GM23338 (cell line): ENCODE measurements around the gene RGS6. TPM values are rescaled to one million over a fixed set of nuclear protein-coding genes. Genes with fewer than 3 reads are reported as not detected.

Experiments
- ATAC-seq: fragments of 200-7000 bp; cut with Tn5 transposase; 3 replicates; pipeline ENCODE4 v1.9.1; 2020
- DNase-seq: peaks from one replicate; pipeline ENCODE4 v3.0.0-alpha.2; 2015; ENCODE audit warnings: low spot score
- H2AFZ ChIP-seq: fragments of 200-600 bp; sonication (generic); 2 replicates; pipeline ENCODE4 v1.8.0; 2016; ENCODE audit warnings: antibody characterized with exemption, mild to moderate bottlenecking, moderate library complexity
- H3F3A ChIP-seq: fragments of 200-600 bp; sonication (generic); replicated peaks from 2 replicates; pipeline ENCODE4 v1.8.0; 2017; ENCODE audit warnings: antibody characterized with exemption, mixed run types, low read depth
- H3K27ac ChIP-seq: fragments of 200-600 bp; sonication (generic); 2 replicates; pipeline ENCODE4 v1.6.1; 2016; ENCODE audit warnings: low read depth
- H3K27me3 ChIP-seq: fragments of 200-600 bp; sonication (generic); 2 replicates; pipeline ENCODE4 v1.8.0; 2016; ENCODE audit warnings: mild to moderate bottlenecking, mixed run types, moderate library complexity; ENCODE audit not compliant: insufficient read depth
- H3K36me3 ChIP-seq: fragments of 200-600 bp; sonication (generic); 2 replicates; pipeline ENCODE4 v1.8.0; 2016; ENCODE audit warnings: mild to moderate bottlenecking; ENCODE audit not compliant: insufficient read depth
- H3K4me1 ChIP-seq: fragments of 200-600 bp; sonication (generic); 2 replicates; pipeline ENCODE4 v1.8.0; 2016; ENCODE audit warnings: mild to moderate bottlenecking, moderate library complexity; ENCODE audit not compliant: insufficient read depth
- H3K4me2 ChIP-seq: fragments of 200-600 bp; sonication (generic); 2 replicates; pipeline ENCODE4 v1.7.1; 2017; ENCODE audit warnings: mixed run types
- H3K4me3 ChIP-seq: fragments of 200-600 bp; sonication (generic); 2 replicates; pipeline ENCODE4 v1.6.1; 2016; ENCODE audit warnings: mixed run types
- H3K79me2 ChIP-seq: fragments of 200-600 bp; sonication (generic); replicated peaks from 2 replicates; pipeline ENCODE4 v1.8.0; 2017; ENCODE audit warnings: mild to moderate bottlenecking; ENCODE audit not compliant: insufficient read depth
- H3K9me2 ChIP-seq: fragments of 200-600 bp; sonication (generic); 2 replicates; pipeline ENCODE4 v1.8.0; 2017; ENCODE audit not compliant: insufficient read depth
- H4K20me1 ChIP-seq: fragments of 200-600 bp; sonication (generic); replicated peaks from 2 replicates; pipeline ENCODE4 v1.8.0; 2017; ENCODE audit warnings: mild to moderate bottlenecking; ENCODE audit not compliant: insufficient read depth
- H3K27ac Mint-ChIP-seq: 2 replicates; pipeline ENCODE4 v1.8.0; 2020; ENCODE audit warnings: inconsistent platforms, mild to moderate bottlenecking, moderate library complexity, mixed read lengths
- H3K27me3 Mint-ChIP-seq: 3 replicates; pipeline ENCODE4 v1.8.0; 2022; ENCODE audit warnings: low read depth, mild to moderate bottlenecking, moderate library complexity, mixed read lengths, inconsistent platforms; ENCODE audit not compliant: insufficient read depth, poor library complexity
- H3K36me3 Mint-ChIP-seq: 3 replicates; pipeline ENCODE4 v1.8.0; 2021; ENCODE audit warnings: low read depth, mild to moderate bottlenecking, inconsistent platforms, moderate library complexity, mixed read lengths
- H3K4me1 Mint-ChIP-seq: 3 replicates; pipeline ENCODE4 v1.8.0; 2020; ENCODE audit warnings: mild to moderate bottlenecking, inconsistent platforms, mixed read lengths
- H3K4me3 Mint-ChIP-seq: 3 replicates; pipeline ENCODE4 v1.8.0; 2021; ENCODE audit warnings: moderate library complexity, mild to moderate bottlenecking, inconsistent platforms, mixed read lengths
- H3K9me3 Mint-ChIP-seq: 3 replicates; pipeline ENCODE4 v1.8.0; 2020; ENCODE audit warnings: moderate library complexity, mild to moderate bottlenecking, inconsistent platforms, mixed read lengths
- CTCF ChIP-seq, 2 experiments: fragments of 200-600 bp in 1 of 2; sonication (generic) in 1 of 2; conservative IDR thresholded peaks; 2 replicates each; pipeline versions ENCODE4 v1.5.1 to v1.6.1; 2016 to 2017; ENCODE audit warnings: antibody characterized with exemption in 2 of 2, low read depth in 2 of 2, mild to moderate bottlenecking in 2 of 2, moderate library complexity in 1 of 2
- ETS1 ChIP-seq: IDR thresholded peaks from 2 replicates; pipeline ENCODE4 v1.6.1; 2016; ENCODE audit warnings: antibody characterized with exemption
- EZH2 ChIP-seq: fragments of 200-600 bp; sonication (generic); IDR thresholded peaks from one replicate; pipeline ENCODE4 v1.8.0; 2017; ENCODE audit warnings: antibody characterized with exemption, mild to moderate bottlenecking, low read depth; ENCODE audit not compliant: unreplicated experiment
- JUNB ChIP-seq: IDR thresholded peaks from one replicate; pipeline ENCODE4 v1.6.1; 2016; ENCODE audit warnings: antibody characterized with exemption; ENCODE audit not compliant: unreplicated experiment
- NANOG ChIP-seq: IDR thresholded peaks from 2 replicates; pipeline ENCODE4 v1.6.1; 2016; ENCODE audit warnings: antibody characterized with exemption, borderline replicate concordance
- REST ChIP-seq: IDR thresholded peaks from one replicate; pipeline ENCODE4 v1.6.1; 2018; ENCODE audit warnings: antibody characterized with exemption; ENCODE audit not compliant: unreplicated experiment
- STAT1 ChIP-seq: IDR thresholded peaks from one replicate; pipeline ENCODE4 v1.6.1; 2016; ENCODE audit warnings: antibody characterized with exemption; ENCODE audit not compliant: unreplicated experiment
- ZNF331 ChIP-seq: fragments of 250-450 bp; sonication (Bioruptor Pico); IDR thresholded peaks from 2 replicates; pipeline ENCODE4 v1.5.0; 2020; ENCODE audit warnings: low read depth, mild to moderate bottlenecking, moderate library complexity
- polyA plus RNA-seq: library from polyadenylated mRNA; unstranded; fragments of >200 nt; fragmentation: Nextera tagmentation; extraction: Ambion mirVana; gene quantifications from 2 replicates; pipeline ENCODE4 v1.2.1, GENCODE V29; 2016
- total RNA-seq: library from RNA; depleted of rRNA; stranded (reverse); fragments of >200 nt; shearing (Covaris generic); gene quantifications from 2 replicates; pipeline ENCODE4 v1.2.3, GENCODE V29; 2014

RGS6 gene
- total and polyA plus RNA-seq, 2 experiments from 2014 or later = 0.66 to 0.83 TPM

- TF ChIP-seq CTCF (conservative IDR thresholded peaks at IDR 0.05; ENCODE audit: low read depth in 2 of 2) = no peak
These were observed 682.1 kb downstream of the RGS6 start (continued) for GRCh38 chr14:72614365-72614764.

GRCh38 chr14:72614891-72615415 lies 682.7 kb downstream of the RGS6 start:
- Histone ChIP-seq H3K79me2 (no peaks in the 10 kb centered on the region), H3K4me3 (no peak overlapping the region), H3K9me2 (no peaks in the 10 kb centered on the region), H3K4me1 (no peaks in the 10 kb centered on the region; the same call in 1 of the 2 replicates), H3K27me3 (no peaks in the 10 kb centered on the region), H3K4me2 (no peak overlapping the region), H2AFZ (peak overlapping the region; percentile 66; the same call in 1 of the 2 replicates), H3K36me3 (no peaks in the 10 kb centered on the region), H4K20me1 (no peaks in the 10 kb centered on the region), H3F3A (no peaks in the 10 kb centered on the region), H3K27ac (no peak overlapping the region)
- no peak for ATAC-seq
- peaks cover 18% of the 10 kb centered on the region for H3K27me3 Mint-ChIP-seq
- H3K4me3 Mint-ChIP-seq = no peak overlapping the region
- no peak overlapping the region for H3K27ac Mint-ChIP-seq
- no peaks in the 10 kb centered on the region for H3K9me3 Mint-ChIP-seq
- TF ChIP-seq STAT1 (no peak), ETS1 (no peak), ZNF331 (CRISPR knock-in tag) (no peak), JUNB (no peak), REST (no peak), NANOG (no peak), EZH2 (no peak)
- peaks cover 15% of the 10 kb centered on the region for H3K4me1 Mint-ChIP-seq
- DNase-seq = no peak
- no peaks in the 10 kb centered on the region for H3K36me3 Mint-ChIP-seq
